GM21786 (cell line): ENCODE results near the gene CELF2.

Experiments used
- ATAC-seq: cut with Tn5 transposase; IDR thresholded peaks from one replicate; pipeline ENCODE4 v1.9.1; 2021; ENCODE audit not compliant: unreplicated experiment

The CELF2 gene

DNA sequence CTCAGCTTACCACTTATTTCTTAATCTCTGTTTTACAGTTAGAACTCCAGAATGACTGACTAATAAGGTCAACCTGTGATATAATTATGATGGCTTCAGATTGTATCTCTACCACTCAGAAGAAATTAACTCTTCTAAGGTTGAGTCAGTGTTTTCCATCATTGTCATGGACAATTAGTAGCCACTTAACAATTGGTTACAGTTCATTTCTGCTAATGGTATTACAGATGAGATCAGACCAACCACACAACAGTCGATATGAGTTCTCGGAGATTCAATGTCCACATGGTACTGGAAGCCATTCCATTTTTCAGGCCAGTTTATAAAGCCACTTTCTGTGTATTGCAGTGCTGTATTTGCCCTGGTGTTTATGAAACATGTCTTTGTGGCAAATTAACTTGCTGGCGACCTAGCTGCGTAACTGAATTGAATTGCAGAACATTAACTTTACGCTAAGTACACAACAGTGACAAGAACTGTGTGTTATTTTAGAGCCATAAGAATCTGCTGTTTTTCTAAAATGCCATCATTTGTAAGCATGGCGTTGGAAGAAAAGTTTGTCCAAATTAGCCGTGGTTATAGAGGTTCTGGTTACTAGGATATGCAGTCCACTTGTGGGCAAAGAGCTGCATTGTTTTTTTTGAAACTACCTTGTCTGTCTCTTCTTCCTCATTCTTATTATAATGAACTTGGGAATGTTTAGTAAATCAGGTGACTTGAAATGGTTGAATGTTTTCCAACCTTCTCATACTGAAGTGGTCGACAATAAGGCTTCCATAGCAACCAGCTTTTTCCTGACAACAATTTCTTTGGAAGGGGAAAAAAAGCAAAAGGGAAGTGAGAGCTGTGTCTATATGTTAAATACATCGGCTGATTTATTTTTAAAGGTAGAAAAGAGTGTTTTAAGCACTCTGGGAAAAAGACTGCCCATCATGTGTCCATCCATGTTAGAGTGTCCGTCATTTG lies 76.4 kb downstream of the CELF2 start:
- ATAC-seq: no peak

DNA sequence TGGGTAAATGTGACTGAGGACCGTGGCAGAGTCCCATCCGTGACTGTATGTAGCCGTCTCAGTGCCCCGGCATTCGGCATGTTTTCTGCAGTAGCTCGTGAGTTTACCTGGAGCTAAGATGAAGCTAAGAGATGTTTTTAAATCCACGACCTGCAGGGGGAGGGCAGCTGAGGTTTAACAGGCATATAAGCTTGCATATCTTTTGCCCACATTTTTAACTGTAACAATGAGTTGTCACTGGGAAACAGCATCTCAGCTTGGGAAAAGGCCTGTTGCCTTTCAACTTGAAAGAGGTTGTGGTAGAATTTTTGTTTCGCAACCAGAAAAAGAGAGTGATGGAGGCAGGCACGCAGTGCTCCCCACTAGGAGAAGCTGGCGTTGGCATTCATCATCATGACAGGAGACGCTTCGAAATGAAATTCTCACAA lies 77.7 kb downstream of the CELF2 start:
- no peak for ATAC-seq

DNA sequence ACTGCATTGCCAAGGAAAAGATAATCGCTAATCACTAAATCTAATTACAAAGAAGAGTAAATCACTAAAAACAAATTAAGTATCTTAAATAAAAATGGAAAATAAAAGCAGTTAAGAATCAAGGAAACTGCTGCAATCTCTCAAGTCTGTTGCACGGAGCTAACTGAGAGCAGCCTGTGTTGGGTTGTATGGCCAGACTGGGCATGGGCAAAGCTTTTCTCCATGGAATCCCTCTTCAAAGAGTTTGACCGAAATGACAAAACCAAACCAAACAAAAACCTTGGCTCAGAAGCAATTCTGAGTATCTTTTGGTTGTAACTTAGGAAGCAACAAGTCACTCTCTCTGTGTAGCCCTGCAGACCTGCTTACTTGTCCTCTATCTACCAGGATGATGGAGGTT lies 78.8 kb downstream of the CELF2 start:
- ATAC-seq: no peak

DNA sequence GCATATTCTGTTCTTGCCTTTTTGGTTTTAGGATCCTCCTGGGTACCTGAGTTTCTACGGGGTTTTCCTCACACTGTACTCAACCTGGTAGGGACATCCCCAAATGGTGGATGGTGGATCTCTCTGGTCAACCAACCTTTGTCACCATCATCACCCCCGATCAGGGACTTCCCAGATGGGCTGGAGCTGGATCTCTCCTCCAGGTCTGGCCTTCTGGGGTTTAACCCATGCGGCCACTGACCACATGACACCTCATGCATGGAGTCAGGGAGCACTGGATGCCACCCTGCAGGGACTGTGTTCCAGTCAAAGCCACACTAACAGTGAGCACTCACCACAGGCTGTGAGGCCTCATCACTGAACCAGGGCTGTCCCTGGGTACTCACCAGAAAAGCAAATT lies 80.0 kb downstream of the CELF2 start:
- ATAC-seq: peak; percentile 75

DNA sequence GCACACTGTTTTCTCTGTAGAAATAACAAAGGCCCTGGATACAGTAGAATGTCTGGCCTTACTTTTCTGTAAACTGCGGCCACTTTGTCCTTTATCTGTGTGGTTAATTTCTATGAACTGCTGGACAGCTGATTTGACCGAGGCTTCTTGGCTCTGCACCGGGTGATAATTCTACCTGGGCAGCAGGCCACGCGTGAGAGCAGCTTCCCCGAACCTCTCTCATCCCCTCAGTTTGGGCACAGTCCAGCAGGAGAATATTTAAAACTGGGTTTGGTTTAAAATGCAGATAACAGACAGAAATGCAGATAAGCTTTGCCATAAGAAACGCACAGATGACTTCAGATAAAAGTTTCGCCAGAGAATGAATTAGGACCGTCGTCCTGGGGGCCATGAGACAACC lies 81.0 kb downstream of the CELF2 start:
- no peak for ATAC-seq

DNA sequence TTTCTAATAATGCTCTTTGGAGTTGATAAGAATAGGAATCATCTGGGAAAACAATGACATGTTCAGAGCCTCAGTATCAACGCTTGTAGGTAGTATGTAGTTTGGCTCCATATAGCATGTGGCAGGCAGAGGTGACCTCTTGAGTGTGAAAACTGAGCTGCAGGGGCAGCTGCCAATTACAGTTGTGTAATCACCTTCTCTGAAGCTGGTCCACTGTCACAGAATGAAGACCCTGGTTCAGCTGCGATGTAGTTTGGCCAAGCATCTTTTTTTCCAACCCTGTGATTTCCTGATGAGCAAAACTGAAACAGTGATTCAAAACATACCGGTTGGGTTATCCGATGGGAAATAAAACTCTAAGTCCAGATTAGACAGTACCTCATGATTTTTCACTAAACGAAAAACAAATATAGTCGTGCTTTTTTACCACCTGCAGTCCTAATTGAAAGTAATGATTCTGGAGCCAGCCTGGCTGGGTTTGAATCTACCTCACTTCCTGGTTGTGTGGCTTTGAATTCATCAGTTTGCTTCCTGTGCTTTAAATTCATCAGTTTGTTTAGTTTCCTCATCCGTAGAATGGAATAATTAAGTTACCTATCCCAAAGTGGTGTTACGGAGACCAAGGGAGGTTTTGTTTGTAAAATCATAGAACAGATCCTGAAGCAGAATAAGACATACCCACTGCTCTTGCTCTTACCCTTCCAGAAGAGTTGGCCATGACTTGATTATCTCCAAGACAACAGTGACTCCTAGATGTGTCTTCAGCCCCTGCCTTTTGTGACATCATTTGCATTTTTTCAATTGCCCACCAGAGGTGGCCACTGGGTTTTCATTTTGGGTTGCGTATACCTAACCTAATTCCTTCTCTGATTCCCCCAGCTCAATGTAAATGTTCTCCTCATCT lies 87.4 kb downstream of the CELF2 start:
- no peak for ATAC-seq

DNA sequence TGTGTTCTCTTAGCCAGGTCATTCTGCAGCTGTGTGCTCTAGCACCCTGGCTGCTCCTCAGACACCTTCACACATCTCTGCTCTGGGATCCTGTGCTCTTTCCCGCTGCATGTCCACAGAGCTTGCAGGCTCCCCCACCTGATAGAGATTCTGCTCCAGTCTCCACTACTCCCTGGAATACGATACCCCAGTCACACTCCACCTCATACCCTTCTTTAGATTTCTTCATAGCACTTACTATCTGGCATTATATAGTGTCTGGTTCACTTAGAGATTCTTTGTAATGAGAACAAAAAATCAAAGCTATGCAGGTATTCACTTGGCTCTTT lies 88.0 kb downstream of the CELF2 start:
- ATAC-seq: no peak

DNA sequence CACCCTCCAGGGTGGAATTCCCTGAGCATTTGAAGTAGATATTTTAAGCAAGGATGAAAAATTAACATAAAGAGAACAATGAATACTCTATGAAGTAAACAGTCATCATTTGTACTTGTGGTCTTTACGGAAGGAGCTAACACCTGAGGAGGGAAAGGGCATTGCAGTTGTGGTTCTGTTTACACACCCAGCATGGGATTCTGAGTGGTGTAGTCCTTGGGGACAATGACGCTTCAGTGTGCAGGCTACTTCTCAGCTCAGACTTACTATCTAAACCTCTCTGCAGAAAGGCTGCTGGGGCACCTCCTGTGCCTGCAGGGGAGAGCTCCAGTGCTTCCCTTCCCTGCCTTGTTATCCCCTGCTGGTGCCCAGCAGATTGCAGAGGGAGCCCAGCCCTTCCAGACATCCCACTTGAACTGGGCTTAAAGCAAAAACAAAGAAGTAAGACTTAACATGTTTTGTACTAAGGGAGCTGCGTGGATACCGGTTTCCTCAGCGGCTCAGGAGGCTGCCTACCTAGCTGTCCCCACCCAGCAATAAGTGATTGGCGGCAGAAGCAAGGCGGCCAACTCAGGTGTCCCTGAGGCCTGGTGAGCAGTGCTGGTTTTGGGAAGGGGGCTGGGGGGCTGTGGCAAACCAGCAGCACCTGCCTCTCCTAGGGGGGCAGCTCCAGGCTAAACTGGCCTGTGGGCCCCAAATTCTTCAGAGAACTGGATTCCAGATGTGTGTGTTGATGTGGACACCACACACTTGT lies 89.1 kb downstream of the CELF2 start:
- ATAC-seq: peak; percentile 63

DNA sequence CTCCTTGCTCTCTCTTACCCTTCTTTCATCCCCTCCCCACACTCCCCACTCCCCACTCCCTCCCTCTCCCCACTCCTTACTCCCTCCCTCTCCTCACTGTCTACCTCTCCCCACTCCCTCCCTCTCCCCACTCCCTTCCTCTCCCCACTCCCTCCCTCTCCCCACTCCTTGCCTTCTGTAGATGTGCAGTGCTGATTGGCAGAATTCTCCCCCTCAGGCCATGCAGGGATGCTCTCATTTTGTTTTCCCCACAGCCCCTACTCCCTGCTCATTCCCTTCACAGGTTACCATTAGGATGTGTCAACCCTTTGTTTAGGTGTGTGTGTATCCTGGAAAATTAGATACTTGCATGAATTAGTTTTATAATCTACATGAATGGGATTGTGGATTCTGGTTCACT lies 90.3 kb downstream of the CELF2 start:
- no peak for ATAC-seq

DNA sequence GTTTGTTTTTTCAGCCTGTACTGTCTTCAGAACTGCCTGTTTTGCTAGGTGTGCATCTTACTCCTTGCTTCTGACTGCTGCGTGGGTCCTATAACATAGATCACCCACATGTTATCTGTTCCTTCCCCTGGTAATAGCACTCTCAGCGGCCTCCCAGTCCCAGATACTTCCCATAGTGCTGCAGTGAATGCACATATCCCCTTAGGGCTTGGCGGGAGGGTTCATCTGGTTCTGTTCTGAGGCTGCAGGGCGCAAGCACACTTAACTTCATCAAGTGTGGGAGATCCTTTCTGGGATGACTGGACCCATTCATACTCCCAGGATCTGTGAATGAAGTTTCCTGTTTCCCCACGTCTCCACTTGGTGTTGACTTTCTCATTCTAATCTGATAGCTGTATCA lies 90.7 kb downstream of the CELF2 start:
- ATAC-seq: no peak

DNA sequence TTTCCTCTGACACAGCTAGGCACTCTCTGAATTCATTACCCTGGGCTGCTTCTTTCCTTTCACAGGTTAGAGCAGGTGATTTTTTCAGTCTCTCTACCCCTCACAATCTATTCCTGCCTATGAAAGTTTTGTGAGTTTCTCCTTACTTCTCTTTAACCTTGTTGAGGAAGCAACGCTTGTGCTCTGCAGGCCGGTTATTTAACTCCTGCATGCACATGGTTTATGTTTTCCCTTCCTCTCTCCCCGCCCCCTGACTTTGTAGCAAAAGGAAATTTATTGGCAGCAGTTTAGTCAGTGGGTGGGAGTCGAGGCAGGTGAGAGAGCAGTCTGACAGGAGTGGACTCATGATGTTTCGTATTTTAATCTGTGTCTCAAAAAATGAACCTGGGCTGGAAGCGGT lies 91.9 kb downstream of the CELF2 start:
- ATAC-seq: no peak

DNA sequence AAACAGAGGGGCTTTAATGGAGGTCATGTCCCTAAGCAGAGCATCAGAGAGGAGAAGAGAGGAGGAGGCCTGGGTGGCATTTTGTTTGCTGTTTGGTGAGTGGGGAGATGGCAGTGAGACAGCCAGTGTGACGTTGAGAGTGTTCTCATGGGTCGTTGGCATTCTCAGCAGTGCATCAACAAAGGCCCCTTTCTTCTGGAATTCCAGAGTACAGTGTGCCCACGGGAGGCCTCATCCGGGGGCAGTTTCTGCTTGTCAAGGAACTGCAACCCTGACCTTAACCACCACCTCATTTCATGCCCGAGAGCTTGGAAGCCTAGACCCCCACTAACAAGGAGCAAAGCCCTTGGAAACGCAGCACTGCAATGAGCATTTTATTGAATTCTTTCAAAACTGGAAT lies 92.9 kb downstream of the CELF2 start:
- ATAC-seq: no peak

DNA sequence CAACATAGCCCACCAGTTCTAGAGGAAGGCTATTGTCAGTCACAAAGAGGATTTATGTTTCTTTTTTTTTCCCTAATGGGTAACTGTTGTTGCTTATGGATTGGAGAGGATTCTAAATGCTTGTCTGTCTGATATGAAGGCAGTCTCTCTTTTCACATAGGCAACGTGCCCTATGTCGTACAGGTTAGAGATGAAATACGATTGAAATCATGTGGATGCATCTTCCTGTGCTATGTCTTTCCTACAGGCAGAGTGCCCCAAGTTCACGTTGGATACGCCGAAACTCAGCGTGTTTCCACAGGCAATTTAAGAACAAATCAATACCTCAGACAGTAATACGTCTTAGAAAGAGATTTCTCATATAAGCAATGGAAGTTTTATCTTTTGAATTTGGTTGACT lies 93.8 kb downstream of the CELF2 start:
- no peak for ATAC-seq

DNA sequence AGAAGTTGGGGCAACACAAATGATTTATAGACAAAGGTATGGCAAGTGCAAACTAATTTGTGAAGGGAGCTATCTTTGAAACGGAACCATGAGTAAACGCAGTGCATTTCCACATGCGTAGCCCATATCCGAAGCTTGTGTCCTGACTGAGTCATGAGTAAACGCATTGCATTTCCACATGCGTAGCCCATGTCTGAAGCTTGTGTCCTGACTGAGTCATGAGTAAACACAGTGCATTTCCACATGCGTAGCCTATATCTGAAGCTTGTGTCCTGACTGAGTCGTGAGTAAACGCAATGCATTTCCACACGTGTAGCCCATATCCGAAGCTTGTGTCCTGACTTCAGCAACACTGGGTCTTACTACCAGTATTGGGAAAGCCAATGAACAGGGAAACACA lies 95.0 kb downstream of the CELF2 start:
- no peak for ATAC-seq

DNA sequence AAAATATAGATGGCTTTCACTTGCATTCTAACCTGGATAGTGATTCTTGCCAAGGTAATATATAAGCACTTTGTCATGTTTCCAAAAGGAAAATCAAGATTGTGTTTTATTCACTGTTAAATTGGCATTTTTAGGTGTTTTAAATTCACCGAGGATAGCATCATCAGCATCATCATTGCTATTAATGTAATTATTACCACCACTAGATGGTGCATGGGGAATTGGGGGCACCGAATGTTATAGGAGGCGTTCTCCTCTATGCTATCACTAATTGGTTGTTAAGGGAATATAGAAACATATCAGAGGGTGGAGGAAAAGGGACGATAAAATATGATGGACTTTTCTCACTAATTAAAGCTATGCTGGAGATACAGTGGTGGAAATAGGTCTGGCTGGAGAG lies 95.5 kb downstream of the CELF2 start:
- no peak for ATAC-seq

DNA sequence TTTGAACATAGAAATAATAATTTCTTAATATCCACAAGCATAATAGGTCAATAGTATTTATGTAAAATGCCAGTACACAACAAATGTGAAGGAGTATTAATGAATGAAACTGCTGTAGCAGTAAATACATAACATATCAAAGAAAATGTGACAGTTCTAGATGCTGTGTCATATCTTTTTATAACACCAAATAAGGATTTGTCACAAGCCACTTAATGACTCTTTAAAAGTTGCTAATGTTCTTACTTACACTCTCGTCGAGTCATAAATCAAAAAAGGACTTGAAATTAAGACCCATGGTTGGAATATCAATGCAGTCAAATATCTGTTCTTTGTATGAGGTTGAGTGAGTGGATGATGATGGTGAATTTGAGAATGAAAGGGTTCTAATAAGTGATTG lies 96.6 kb downstream of the CELF2 start:
- no peak for ATAC-seq

DNA sequence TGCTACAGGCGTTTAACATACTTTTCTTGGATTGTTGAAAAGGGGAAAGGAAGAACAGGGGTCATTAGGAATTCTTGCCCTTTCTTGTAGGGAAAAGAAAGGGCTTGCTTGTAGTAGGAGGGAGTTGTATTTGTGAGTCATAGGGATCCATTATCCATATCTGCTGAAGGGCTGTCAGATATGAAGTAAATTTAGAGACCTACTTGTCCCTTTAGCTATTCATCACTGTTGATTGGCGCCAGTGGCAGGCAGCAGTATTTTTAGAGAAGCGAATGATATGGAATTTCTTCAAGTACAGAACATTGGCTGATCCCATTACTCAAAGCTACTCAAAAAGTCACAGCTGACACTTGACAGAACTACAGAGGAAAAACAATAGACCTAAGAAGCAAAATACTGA lies 97.7 kb downstream of the CELF2 start:
- ATAC-seq: no peak

DNA sequence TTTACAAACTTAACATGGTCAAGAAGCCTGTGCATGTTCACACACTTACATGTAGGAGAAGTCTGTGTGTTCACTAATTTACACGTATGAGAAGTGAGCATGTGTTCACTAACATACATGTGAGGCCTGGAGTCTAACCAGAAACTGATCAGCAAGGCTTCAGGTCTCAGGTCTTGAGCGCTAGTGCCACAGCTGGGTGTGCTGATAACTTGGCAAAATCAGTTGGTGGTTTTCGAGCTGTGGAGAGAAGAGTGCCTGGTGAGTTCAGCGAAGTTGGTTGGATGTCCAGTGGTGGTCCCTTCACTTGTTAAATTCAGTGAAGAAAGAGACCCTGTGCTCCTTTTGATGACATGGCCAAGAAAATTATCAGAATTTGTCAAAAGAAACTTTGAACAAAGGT lies 98.7 kb downstream of the CELF2 start:
- ATAC-seq: no peak

DNA sequence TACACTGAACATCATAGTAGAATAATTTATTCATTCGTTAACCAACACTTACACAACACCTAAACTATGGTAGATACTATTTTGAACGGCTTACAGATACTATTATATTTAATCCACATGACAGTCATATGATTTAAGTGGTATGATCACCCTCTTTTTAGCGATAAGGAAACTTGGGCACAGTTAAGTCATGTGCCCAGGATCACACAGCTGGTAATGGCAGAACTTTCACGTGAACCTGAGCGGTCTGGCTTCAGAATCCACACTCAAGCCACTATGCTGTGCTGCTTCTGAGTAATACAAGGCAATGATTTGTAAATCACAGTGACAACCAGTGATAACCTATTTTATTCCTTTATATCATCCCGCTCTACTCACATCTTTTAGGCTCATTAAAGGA lies 99.1 kb downstream of the CELF2 start:
- ATAC-seq: no peak

DNA sequence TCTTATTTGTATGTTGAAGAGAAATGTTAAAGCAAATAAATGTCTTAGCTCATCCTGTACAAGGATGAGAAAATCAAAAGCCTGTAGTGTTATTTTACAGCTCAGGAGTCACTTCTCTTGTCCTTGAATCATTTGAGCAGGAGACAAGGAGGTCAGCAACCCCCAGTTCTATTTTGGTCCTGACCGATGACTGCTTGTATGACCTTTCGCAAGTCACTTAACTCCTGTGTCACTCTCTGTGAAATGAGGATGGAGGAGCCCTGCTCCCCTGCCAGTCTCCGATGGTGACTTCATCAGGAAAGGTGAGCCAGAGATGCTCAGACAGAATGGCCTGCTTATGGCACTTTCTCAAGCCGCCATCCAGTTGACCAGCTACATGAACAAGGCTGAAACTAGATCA lies 101.0 kb downstream of the CELF2 start:
- ATAC-seq: no peak

DNA sequence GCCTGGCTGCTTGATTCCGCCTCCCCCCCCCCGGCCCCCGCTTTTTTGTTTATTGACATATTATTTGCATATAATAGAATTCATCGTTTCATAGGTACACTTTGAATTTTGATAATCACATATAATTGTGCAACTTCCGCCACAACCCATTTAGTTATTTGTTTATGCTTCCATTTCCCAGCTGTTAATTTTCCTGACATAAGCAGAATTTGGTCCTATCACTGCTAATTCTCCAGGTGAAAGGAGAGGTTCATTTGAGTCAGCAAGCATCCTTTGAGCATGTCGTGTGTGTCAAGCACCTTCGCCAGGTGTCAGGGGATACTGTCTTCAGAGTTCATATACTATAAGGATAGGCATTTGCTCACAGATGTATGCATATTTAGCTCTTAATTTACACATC lies 102.2 kb downstream of the CELF2 start:
- no peak for ATAC-seq
